ENCODE measurements around the gene HMCES.

GRCh38 chr3:129268396-129268795, 10.3 kb upstream of the HMCES start:
- TF ChIP-seq, protein P1, sequence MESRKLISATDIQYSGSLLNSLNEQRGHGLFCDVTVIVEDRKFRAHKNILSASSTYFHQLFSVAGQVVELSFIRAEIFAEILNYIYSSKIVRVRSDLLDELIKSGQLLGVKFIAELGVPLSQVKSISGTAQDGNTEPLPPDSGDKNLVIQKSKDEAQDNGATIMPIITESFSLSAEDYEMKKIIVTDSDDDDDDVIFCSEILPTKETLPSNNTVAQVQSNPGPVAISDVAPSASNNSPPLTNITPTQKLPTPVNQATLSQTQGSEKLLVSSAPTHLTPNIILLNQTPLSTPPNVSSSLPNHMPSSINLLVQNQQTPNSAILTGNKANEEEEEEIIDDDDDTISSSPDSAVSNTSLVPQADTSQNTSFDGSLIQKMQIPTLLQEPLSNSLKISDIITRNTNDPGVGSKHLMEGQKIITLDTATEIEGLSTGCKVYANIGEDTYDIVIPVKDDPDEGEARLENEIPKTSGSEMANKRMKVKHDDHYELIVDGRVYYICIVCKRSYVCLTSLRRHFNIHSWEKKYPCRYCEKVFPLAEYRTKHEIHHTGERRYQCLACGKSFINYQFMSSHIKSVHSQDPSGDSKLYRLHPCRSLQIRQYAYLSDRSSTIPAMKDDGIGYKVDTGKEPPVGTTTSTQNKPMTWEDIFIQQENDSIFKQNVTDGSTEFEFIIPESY (IDR thresholded peaks at IDR 0.05), result no peak
- TF ChIP-seq, protein P2, sequence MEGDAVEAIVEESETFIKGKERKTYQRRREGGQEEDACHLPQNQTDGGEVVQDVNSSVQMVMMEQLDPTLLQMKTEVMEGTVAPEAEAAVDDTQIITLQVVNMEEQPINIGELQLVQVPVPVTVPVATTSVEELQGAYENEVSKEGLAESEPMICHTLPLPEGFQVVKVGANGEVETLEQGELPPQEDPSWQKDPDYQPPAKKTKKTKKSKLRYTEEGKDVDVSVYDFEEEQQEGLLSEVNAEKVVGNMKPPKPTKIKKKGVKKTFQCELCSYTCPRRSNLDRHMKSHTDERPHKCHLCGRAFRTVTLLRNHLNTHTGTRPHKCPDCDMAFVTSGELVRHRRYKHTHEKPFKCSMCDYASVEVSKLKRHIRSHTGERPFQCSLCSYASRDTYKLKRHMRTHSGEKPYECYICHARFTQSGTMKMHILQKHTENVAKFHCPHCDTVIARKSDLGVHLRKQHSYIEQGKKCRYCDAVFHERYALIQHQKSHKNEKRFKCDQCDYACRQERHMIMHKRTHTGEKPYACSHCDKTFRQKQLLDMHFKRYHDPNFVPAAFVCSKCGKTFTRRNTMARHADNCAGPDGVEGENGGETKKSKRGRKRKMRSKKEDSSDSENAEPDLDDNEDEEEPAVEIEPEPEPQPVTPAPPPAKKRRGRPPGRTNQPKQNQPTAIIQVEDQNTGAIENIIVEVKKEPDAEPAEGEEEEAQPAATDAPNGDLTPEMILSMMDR (IDR thresholded peaks at IDR 0.05; ENCODE audit: low read depth, low read length, missing input control), result no peak
- TF ChIP-seq, protein P3, sequence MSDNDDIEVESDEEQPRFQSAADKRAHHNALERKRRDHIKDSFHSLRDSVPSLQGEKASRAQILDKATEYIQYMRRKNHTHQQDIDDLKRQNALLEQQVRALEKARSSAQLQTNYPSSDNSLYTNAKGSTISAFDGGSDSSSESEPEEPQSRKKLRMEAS (IDR thresholded peaks at IDR 0.05), result no peak
- TF ChIP-seq JUND (IDR thresholded peaks at IDR 0.05), result no peak
- TF ChIP-seq, protein P4, sequence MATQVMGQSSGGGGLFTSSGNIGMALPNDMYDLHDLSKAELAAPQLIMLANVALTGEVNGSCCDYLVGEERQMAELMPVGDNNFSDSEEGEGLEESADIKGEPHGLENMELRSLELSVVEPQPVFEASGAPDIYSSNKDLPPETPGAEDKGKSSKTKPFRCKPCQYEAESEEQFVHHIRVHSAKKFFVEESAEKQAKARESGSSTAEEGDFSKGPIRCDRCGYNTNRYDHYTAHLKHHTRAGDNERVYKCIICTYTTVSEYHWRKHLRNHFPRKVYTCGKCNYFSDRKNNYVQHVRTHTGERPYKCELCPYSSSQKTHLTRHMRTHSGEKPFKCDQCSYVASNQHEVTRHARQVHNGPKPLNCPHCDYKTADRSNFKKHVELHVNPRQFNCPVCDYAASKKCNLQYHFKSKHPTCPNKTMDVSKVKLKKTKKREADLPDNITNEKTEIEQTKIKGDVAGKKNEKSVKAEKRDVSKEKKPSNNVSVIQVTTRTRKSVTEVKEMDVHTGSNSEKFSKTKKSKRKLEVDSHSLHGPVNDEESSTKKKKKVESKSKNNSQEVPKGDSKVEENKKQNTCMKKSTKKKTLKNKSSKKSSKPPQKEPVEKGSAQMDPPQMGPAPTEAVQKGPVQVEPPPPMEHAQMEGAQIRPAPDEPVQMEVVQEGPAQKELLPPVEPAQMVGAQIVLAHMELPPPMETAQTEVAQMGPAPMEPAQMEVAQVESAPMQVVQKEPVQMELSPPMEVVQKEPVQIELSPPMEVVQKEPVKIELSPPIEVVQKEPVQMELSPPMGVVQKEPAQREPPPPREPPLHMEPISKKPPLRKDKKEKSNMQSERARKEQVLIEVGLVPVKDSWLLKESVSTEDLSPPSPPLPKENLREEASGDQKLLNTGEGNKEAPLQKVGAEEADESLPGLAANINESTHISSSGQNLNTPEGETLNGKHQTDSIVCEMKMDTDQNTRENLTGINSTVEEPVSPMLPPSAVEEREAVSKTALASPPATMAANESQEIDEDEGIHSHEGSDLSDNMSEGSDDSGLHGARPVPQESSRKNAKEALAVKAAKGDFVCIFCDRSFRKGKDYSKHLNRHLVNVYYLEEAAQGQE (IDR thresholded peaks at IDR 0.05), result no peak
- TF ChIP-seq GABPA (IDR thresholded peaks at IDR 0.05 in 1 of 2, conservative IDR thresholded peaks at IDR 0.05 in 1 of 2), result no peak
- no peak for TF ChIP-seq TAF1 (conservative IDR thresholded peaks at IDR 0.05)
- TF ChIP-seq, protein P5, sequence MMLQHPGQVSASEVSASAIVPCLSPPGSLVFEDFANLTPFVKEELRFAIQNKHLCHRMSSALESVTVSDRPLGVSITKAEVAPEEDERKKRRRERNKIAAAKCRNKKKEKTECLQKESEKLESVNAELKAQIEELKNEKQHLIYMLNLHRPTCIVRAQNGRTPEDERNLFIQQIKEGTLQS (IDR thresholded peaks at IDR 0.05), result no peak
- TF ChIP-seq HNF4A (conservative IDR thresholded peaks at IDR 0.05), result no peak
- no peak for TF ChIP-seq SP1 (IDR thresholded peaks at IDR 0.05)
- no peak for TF ChIP-seq RAD21 (IDR thresholded peaks at IDR 0.05)
- no peak for TF ChIP-seq YY1 (IDR thresholded peaks at IDR 0.05)
- no peak for TF ChIP-seq EGR1 (IDR thresholded peaks at IDR 0.05; ENCODE audit: low read depth in 2 of 2)
